HG03342 (cell line): ENCODE measurements around the gene DYNC2LI1.

Source experiments
- ATAC-seq: cut with Tn5 transposase; IDR thresholded peaks from one replicate; pipeline ENCODE4 v1.9.1; 2021; ENCODE audit warnings: mild to moderate bottlenecking, moderate library complexity; ENCODE audit not compliant: unreplicated experiment

The DYNC2LI1 gene

GRCh38 chr2:43842866-43843226 is 69.0 kb downstream of the DYNC2LI1 start:
- ATAC-seq: no peak

GRCh38 chr2:43845181-43845580 is 71.3 kb downstream of the DYNC2LI1 start:
- ATAC-seq: no peak

GRCh38 chr2:43846140-43846793 is 72.4 kb downstream of the DYNC2LI1 start:
- ATAC-seq: no peak

GRCh38 chr2:43848214-43848613 is 74.4 kb downstream of the DYNC2LI1 start:
- ATAC-seq: no peak

GRCh38 chr2:43851011-43851980 is 77.5 kb downstream of the DYNC2LI1 start:
- no peak for ATAC-seq

GRCh38 chr2:43852196-43852730 is 78.4 kb downstream of the DYNC2LI1 start:
- ATAC-seq: no peak

GRCh38 chr2:43853141-43854081 is 79.6 kb downstream of the DYNC2LI1 start:
- ATAC-seq: no peak

- ATAC-seq: no peak
Measured at GRCh38 chr2:43854671-43855070, 80.8 kb downstream of the DYNC2LI1 start.

- no peak for ATAC-seq
Measured at GRCh38 chr2:43855292-43855691, 81.5 kb downstream of the DYNC2LI1 start.
